GM12878 (cell line): Measurements from ENCODE around the gene TCF7L2.

Experiments used
- CTCF ChIP-seq, 3 experiments: IDR thresholded peaks in 2 of 3; conservative IDR thresholded peaks in 1 of 3; 2 replicates each; pipeline ENCODE4 v1.5.1; 2011; ENCODE audit warnings: low read depth in 3 of 3, low read length in 3 of 3, mild to moderate bottlenecking in 3 of 3, control low read depth in 2 of 3, moderate library complexity in 2 of 3, inconsistent platforms in 1 of 3, mixed read lengths in 1 of 3; ENCODE audit not compliant: control insufficient read depth in 2 of 3, insufficient read depth in 1 of 3; ENCODE audit errors: extremely low read depth in 1 of 3
- ELK1 ChIP-seq: IDR thresholded peaks from 2 replicates; pipeline ENCODE4 v1.6.1; 2012; ENCODE audit warnings: low read depth, low read length, improper control_type of control experiment
- HDGF ChIP-seq: fragments of 450-650 bp; IDR thresholded peaks from 2 replicates; pipeline ENCODE4 v1.6.1; 2016; ENCODE audit warnings: antibody characterized with exemption
- PAX5 ChIP-seq: IDR thresholded peaks from 2 replicates; pipeline ENCODE4 v1.6.1; 2011; ENCODE audit warnings: low read depth, low read length, borderline replicate concordance
- TBL1XR1 ChIP-seq: IDR thresholded peaks from 2 replicates; pipeline ENCODE4 v1.6.1; 2012; ENCODE audit warnings: low read depth, low read length, improper control_type of control experiment
- YY1 ChIP-seq: IDR thresholded peaks from 2 replicates; pipeline ENCODE4 v1.6.1; 2011; ENCODE audit warnings: low read depth, mild to moderate bottlenecking, low read length
- ZSCAN29 ChIP-seq: fragments of 450-650 bp; IDR thresholded peaks from 2 replicates; pipeline ENCODE4 v1.6.1; 2017; ENCODE audit warnings: mild to moderate bottlenecking, moderate library complexity
- TF ChIP-seq, protein P1 (sequence below): fragments of 450-650 bp; formaldehyde crosslinking; IDR thresholded peaks from 2 replicates; pipeline ENCODE4 v1.4.0; 2022; ENCODE audit warnings: mild to moderate bottlenecking, moderate library complexity

DNA sequence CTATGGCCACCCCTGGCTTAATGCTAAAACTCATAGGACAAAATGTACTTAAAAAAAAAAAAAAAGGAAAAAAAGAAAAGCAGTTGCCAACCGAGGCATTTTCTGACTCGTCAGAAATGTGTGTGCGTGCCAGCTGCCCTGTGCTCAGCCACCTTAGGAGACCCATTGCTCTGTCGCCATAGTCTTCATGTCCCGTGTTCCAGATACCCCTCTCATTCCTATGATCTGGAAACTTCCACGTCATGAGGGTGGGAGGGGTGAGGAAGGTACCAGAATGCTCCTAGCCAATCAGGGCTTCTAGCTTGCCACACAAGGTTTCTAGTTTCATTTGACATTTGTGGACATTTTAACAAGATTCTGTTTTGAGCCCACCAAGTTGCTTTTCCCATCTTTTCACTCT lies 212.9 kb downstream of the TCF7L2 start:
- TF ChIP-seq, protein P1, sequence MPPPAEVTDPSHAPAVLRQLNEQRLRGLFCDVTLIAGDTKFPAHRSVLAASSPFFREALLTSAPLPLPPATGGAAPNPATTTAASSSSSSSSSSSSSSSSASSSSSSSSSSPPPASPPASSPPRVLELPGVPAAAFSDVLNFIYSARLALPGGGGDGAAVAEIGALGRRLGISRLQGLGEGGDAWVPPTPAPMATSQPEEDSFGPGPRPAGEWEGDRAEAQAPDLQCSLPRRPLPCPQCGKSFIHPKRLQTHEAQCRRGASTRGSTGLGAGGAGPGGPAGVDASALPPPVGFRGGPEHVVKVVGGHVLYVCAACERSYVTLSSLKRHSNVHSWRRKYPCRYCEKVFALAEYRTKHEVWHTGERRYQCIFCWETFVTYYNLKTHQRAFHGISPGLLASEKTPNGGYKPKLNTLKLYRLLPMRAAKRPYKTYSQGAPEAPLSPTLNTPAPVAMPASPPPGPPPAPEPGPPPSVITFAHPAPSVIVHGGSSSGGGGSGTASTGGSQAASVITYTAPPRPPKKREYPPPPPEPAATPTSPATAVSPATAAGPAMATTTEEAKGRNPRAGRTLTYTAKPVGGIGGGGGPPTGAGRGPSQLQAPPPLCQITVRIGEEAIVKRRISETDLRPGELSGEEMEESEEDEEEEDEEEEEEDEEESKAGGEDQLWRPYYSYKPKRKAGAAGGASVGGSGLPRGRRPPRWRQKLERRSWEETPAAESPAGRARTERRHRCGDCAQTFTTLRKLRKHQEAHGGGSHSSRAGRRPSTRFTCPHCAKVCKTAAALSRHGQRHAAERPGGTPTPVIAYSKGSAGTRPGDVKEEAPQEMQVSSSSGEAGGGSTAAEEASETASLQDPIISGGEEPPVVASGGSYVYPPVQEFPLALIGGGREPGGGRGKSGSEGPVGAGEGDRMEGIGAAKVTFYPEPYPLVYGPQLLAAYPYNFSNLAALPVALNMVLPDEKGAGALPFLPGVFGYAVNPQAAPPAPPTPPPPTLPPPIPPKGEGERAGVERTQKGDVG (CRISPR knock-in tag), result no peak
- TF ChIP-seq ZSCAN29, result no peak
- TF ChIP-seq TBL1XR1, result no peak
- TF ChIP-seq CTCF (IDR thresholded peaks at IDR 0.05 in 2 of 3, conservative IDR thresholded peaks at IDR 0.05 in 1 of 3; ENCODE audit: control insufficient read depth in 2 of 3, extremely low read depth in 1 of 3, insufficient read depth in 1 of 3, low read depth in 3 of 3, low read length in 3 of 3), result no peak
- no peak for TF ChIP-seq HDGF
- TF ChIP-seq YY1, result no peak
- TF ChIP-seq PAX5, result no peak
- no peak for TF ChIP-seq ELK1
